Upper lobe of left lung (tissue), 4 donors: ENCODE results near the gene CARD10.

Experiments
- POLR2A ChIP-seq, 4 donors: fragments of 450-650 bp; IDR thresholded peaks; one replicate each; pipeline ENCODE4 v1.5.1; 2016 to 2017; ENCODE audit warnings: antibody characterized with exemption in 4 of 4, mild to moderate bottlenecking in 2 of 4
- POLR2AphosphoS5 ChIP-seq, 2 donors: sonication (generic); formaldehyde crosslinking; IDR thresholded peaks; one replicate each; pipeline ENCODE4 v1.5.1; 2017; ENCODE audit warnings: antibody characterized with exemption in 2 of 2
- TF ChIP-seq, protein P1 (sequence below), 6 experiments: fragments of 450-650 bp in 4 of 6; fragments of 200-600 bp in 2 of 6; sonication (generic) in 2 of 6; IDR thresholded peaks; one replicate each; pipeline ENCODE4 v1.5.1; 2016 to 2019; ENCODE audit warnings: antibody characterized with exemption in 6 of 6

- TF ChIP-seq, protein P1, sequence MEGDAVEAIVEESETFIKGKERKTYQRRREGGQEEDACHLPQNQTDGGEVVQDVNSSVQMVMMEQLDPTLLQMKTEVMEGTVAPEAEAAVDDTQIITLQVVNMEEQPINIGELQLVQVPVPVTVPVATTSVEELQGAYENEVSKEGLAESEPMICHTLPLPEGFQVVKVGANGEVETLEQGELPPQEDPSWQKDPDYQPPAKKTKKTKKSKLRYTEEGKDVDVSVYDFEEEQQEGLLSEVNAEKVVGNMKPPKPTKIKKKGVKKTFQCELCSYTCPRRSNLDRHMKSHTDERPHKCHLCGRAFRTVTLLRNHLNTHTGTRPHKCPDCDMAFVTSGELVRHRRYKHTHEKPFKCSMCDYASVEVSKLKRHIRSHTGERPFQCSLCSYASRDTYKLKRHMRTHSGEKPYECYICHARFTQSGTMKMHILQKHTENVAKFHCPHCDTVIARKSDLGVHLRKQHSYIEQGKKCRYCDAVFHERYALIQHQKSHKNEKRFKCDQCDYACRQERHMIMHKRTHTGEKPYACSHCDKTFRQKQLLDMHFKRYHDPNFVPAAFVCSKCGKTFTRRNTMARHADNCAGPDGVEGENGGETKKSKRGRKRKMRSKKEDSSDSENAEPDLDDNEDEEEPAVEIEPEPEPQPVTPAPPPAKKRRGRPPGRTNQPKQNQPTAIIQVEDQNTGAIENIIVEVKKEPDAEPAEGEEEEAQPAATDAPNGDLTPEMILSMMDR (IDR thresholded peaks at IDR 0.05): no peak
- TF ChIP-seq POLR2AphosphoS5 (IDR thresholded peaks at IDR 0.05): no peak
- TF ChIP-seq POLR2A (IDR thresholded peaks at IDR 0.05): no peak
These were observed 56.8 kb downstream of the CARD10 start for GRCh38 chr22:37462436-37462835.
